Suprapubic skin (tissue), 4 donors: ENCODE results near the gene CLCNKA.

ENCODE experiments used
- EP300 ChIP-seq: sonication (generic); formaldehyde crosslinking; IDR thresholded peaks from one replicate; pipeline ENCODE4 v1.6.1; 2017; ENCODE audit warnings: antibody characterized with exemption
- POLR2A ChIP-seq, 2 donors: fragments of 450-650 bp; IDR thresholded peaks; one replicate each; pipeline ENCODE4 v1.6.1; 2017; ENCODE audit warnings: antibody characterized with exemption in 2 of 2, mild to moderate bottlenecking in 2 of 2, moderate library complexity in 2 of 2
- POLR2AphosphoS5 ChIP-seq, 3 donors: sonication (generic); formaldehyde crosslinking; IDR thresholded peaks; one replicate each; pipeline ENCODE4 v1.6.1; 2017; ENCODE audit warnings: antibody characterized with exemption in 3 of 3
- TF ChIP-seq, protein P1 (sequence below), 2 donors: fragments of 200-600 bp in 1 of 2; fragments of 450-650 bp in 1 of 2; sonication (generic) in 1 of 2; IDR thresholded peaks; one replicate each; pipeline ENCODE4 v1.5.1; 2016 to 2019; ENCODE audit warnings: antibody characterized with exemption in 2 of 2, mild to moderate bottlenecking in 1 of 2, moderate library complexity in 1 of 2

- TF ChIP-seq, protein P1, sequence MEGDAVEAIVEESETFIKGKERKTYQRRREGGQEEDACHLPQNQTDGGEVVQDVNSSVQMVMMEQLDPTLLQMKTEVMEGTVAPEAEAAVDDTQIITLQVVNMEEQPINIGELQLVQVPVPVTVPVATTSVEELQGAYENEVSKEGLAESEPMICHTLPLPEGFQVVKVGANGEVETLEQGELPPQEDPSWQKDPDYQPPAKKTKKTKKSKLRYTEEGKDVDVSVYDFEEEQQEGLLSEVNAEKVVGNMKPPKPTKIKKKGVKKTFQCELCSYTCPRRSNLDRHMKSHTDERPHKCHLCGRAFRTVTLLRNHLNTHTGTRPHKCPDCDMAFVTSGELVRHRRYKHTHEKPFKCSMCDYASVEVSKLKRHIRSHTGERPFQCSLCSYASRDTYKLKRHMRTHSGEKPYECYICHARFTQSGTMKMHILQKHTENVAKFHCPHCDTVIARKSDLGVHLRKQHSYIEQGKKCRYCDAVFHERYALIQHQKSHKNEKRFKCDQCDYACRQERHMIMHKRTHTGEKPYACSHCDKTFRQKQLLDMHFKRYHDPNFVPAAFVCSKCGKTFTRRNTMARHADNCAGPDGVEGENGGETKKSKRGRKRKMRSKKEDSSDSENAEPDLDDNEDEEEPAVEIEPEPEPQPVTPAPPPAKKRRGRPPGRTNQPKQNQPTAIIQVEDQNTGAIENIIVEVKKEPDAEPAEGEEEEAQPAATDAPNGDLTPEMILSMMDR (IDR thresholded peaks at IDR 0.05) = no peak
- TF ChIP-seq POLR2AphosphoS5 (IDR thresholded peaks at IDR 0.05) (no peak), EP300 (no peak), POLR2A (IDR thresholded peaks at IDR 0.05) (no peak)
Observed at GRCh38 chr1:16043521-16043920, 21.7 kb downstream of the CLCNKA start, which contains the start of gene CLCNKB.
